ENCODE data around the gene SSTR5.

The SSTR5 gene

DNA sequence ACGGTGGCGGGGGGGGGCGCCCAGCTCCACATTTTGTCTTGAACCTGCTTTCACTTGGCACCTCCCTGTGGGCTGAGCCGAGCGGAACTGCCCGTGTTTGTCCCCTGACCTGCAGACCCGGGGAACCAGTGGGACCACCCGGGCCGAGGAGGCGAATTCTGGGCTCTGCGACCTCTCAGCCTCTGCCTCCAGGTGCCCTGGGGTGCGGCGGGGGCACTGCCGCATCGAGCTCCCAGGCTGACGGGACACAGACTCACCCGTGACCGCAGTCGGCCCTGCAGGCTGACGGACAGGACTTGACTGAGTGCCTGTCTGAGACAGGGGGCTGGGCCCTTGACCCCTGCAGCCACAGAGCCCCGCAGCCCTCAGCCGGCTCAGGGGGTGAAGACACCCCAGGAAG, 34.6 kb downstream of the SSTR5 start:
- TF ChIP-seq TAF1 (IDR thresholded peaks at IDR 0.05; ENCODE audit: borderline replicate concordance, insufficient read depth, low read length) (no peak), POLR2AphosphoS5 (IDR thresholded peaks at IDR 0.05; ENCODE audit: low read depth, low read length) (no peak)

DNA sequence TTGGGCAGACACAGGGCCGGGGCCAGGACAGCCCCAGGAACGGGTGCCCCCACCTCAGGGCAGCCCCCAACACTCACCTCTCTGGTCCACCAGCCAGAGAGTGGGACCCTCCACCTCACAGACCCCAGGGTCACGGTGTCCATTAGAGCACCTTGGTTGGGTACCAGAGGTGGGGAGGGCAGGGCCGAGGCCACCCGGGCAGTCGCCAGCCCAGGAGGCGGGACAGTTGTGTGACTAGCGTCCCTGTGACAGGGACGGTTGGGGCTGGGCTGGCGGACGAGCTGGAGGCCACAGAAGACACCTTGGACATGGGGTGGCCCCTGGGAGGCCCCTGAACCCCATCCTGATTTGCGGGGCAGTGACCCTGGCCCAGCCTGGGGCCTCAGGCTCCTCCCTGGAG, 35.2 kb downstream of the SSTR5 start:
- TF ChIP-seq FOXP2 (optimal IDR thresholded peaks at IDR 0.05; ENCODE audit: borderline replicate concordance, extremely low read depth, extremely low read length, insufficient read depth) (no peak), TAF1 (IDR thresholded peaks at IDR 0.05; ENCODE audit: borderline replicate concordance, insufficient read depth, low read length) (no peak), POLR2AphosphoS5 (IDR thresholded peaks at IDR 0.05; ENCODE audit: low read depth, low read length) (no peak)
- TF ChIP-seq, protein P1, sequence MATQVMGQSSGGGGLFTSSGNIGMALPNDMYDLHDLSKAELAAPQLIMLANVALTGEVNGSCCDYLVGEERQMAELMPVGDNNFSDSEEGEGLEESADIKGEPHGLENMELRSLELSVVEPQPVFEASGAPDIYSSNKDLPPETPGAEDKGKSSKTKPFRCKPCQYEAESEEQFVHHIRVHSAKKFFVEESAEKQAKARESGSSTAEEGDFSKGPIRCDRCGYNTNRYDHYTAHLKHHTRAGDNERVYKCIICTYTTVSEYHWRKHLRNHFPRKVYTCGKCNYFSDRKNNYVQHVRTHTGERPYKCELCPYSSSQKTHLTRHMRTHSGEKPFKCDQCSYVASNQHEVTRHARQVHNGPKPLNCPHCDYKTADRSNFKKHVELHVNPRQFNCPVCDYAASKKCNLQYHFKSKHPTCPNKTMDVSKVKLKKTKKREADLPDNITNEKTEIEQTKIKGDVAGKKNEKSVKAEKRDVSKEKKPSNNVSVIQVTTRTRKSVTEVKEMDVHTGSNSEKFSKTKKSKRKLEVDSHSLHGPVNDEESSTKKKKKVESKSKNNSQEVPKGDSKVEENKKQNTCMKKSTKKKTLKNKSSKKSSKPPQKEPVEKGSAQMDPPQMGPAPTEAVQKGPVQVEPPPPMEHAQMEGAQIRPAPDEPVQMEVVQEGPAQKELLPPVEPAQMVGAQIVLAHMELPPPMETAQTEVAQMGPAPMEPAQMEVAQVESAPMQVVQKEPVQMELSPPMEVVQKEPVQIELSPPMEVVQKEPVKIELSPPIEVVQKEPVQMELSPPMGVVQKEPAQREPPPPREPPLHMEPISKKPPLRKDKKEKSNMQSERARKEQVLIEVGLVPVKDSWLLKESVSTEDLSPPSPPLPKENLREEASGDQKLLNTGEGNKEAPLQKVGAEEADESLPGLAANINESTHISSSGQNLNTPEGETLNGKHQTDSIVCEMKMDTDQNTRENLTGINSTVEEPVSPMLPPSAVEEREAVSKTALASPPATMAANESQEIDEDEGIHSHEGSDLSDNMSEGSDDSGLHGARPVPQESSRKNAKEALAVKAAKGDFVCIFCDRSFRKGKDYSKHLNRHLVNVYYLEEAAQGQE (IDR thresholded peaks at IDR 0.05; ENCODE audit: insufficient read depth in 1 of 2, low read depth in 2 of 2, low read length in 2 of 2): no peak

DNA sequence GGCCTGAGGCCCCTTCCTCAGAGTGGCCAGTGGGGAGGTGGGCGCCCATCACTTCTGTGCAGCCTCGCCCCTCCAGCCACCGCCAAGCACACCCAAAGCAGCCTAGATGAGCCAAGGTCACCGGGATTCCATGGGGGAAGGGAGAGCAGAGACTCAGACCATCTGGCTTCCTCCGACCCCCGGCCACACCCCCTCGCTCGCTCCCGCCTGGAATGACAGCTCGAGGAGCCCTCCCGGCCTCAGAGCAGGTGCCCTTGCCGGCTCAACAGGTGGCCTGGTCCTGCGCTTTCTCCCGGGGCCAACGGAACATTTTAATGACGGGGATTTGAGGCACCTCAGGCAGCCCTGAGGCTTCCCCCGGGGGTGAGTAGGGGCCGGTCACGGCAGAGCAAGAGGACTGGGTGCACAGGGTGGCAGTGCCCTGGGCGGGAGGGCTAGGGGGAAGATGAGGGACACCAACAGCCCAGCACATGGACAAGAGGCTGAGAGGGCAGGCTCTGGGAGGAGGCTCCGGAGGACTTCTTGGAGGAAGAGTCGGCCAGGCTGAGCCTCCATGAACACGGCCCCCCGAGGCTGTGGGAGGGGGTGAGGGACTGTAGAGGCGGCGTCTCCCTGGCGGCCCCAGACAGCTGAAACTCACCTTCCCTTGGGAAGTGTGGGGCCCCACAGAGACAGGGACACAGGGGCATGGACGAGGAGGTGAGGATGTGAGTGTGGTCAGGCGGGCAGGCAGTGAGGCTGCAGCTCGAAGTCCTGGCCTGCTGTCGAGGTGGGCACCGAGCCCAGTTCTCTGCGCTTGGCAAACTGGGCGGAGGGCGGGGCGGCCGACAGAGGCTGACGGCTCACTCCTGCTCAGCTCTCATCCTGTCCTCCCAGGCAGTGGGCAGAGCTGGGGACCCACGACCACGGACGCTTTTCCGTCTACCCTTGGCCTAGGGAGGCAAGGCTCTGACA, 36.0 kb downstream of the SSTR5 start:
- TF ChIP-seq POLR2AphosphoS5 (IDR thresholded peaks at IDR 0.05; ENCODE audit: low read depth, low read length) (no peak), FOXP2 (optimal IDR thresholded peaks at IDR 0.05; ENCODE audit: borderline replicate concordance, extremely low read depth, extremely low read length, insufficient read depth) (no peak), TAF1 (IDR thresholded peaks at IDR 0.05; ENCODE audit: borderline replicate concordance, insufficient read depth, low read length) (no peak), SIN3A (IDR thresholded peaks at IDR 0.05; ENCODE audit: borderline replicate concordance, insufficient read depth, low read length) (no peak)
- TF ChIP-seq, protein P1 (IDR thresholded peaks at IDR 0.05; ENCODE audit: insufficient read depth in 1 of 2, low read depth in 2 of 2, low read length in 2 of 2): no peak

DNA sequence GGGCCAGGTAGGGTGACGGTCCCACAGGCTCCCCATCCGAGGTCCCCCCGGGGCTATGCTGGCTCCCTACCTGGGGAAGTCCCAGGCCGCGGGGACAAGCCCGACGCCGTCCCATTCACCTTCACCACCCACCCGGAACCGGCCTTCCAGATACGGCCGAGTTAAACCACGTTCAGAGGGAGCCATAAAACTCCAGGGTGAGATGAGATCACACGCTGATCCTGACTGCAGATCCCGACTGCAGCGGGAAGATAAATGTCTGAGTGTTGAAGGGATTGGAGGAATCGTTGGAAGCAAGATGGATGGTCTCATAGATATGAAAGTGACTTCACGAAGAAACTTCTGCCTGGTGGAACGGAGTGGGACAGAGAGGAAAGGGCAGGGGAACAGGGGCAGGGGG, 37.1 kb downstream of the SSTR5 start:
- TF ChIP-seq FOXP2 (optimal IDR thresholded peaks at IDR 0.05; ENCODE audit: borderline replicate concordance, extremely low read depth, extremely low read length, insufficient read depth) (no peak), TAF1 (IDR thresholded peaks at IDR 0.05; ENCODE audit: borderline replicate concordance, insufficient read depth, low read length) (no peak), POLR2AphosphoS5 (IDR thresholded peaks at IDR 0.05; ENCODE audit: low read depth, low read length) (no peak), SIN3A (IDR thresholded peaks at IDR 0.05; ENCODE audit: borderline replicate concordance, insufficient read depth, low read length) (no peak)
- TF ChIP-seq, protein P1 (IDR thresholded peaks at IDR 0.05; ENCODE audit: insufficient read depth in 1 of 2, low read depth in 2 of 2, low read length in 2 of 2): no peak

DNA sequence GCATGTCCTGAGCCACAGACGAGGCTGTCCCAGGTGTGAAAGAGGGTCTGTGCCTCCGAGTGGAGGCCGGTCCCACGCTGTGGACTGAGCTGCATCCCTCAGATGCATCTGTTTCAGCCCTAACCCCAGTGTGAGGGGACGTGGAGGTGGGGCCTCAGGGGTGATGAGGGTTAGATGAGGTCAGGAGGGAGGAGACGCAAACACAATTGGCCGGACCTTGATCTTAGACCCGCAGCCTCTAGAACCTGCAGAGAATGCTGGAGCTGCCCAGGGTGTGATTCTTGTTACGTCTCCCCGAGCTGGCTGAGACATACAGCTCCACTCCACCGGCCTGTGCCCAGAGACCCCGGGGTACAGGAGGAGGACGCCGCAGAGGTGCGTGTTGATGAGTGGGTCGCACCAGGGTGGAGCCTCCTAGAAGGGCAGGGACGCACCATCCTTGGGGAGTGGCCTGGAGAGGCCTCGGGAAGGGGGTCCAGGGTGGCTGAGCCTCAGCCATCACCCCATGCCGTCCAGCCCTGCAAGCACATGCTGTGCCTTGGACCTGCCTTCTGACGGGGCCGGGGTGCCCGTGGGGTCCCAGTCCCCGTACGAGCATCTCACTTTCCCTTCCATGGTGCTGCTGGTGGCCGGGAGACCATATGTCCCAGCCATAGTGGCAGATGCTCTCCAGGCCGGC, 40.1 kb downstream of the SSTR5 start:
- TF ChIP-seq SIN3A (IDR thresholded peaks at IDR 0.05; ENCODE audit: borderline replicate concordance, insufficient read depth, low read length) (no peak), FOXP2 (optimal IDR thresholded peaks at IDR 0.05; ENCODE audit: borderline replicate concordance, extremely low read depth, extremely low read length, insufficient read depth) (no peak), POLR2AphosphoS5 (IDR thresholded peaks at IDR 0.05; ENCODE audit: low read depth, low read length) (no peak), TAF1 (IDR thresholded peaks at IDR 0.05; ENCODE audit: borderline replicate concordance, insufficient read depth, low read length) (no peak)

DNA sequence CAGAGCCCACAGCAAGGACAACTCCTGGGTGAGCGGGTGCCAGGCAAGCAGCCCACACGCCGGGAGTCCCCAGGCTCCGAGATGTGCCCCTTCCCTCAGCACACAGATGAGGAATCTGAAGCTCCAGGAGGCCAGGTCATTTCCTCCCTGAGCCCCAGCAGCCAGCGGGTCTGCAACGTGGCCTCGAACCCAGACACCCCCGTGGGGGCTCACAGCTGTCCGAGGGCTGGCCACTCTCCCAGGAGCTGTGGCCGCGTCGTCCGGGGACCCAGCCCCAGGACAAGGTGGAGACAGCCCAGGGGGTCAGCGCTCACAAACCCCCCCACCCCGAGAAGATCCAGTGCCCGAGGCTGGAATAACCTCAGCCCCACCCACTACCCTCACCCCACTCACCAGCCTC, 40.9 kb downstream of the SSTR5 start:
- TF ChIP-seq, protein P1 (IDR thresholded peaks at IDR 0.05; ENCODE audit: insufficient read depth in 1 of 2, low read depth in 2 of 2, low read length in 2 of 2): no peak
- TF ChIP-seq SIN3A (IDR thresholded peaks at IDR 0.05; ENCODE audit: borderline replicate concordance, insufficient read depth, low read length): no peak
- TF ChIP-seq FOXP2 (optimal IDR thresholded peaks at IDR 0.05; ENCODE audit: borderline replicate concordance, extremely low read depth, extremely low read length, insufficient read depth): no peak
- TF ChIP-seq POLR2AphosphoS5 (IDR thresholded peaks at IDR 0.05; ENCODE audit: low read depth, low read length): no peak
- no peak for TF ChIP-seq TAF1 (IDR thresholded peaks at IDR 0.05; ENCODE audit: borderline replicate concordance, insufficient read depth, low read length)

All from PFSK-1 (cell line).